ENCODE measurements around the gene OR1J1.

Gene OR1J1

GRCh38 chr9:122445155-122445749 lies 32.5 kb downstream of the OR1J1 start:
- no peak for DNase-seq (ENCODE audit: low read depth in 2 of 2)

DNA sequence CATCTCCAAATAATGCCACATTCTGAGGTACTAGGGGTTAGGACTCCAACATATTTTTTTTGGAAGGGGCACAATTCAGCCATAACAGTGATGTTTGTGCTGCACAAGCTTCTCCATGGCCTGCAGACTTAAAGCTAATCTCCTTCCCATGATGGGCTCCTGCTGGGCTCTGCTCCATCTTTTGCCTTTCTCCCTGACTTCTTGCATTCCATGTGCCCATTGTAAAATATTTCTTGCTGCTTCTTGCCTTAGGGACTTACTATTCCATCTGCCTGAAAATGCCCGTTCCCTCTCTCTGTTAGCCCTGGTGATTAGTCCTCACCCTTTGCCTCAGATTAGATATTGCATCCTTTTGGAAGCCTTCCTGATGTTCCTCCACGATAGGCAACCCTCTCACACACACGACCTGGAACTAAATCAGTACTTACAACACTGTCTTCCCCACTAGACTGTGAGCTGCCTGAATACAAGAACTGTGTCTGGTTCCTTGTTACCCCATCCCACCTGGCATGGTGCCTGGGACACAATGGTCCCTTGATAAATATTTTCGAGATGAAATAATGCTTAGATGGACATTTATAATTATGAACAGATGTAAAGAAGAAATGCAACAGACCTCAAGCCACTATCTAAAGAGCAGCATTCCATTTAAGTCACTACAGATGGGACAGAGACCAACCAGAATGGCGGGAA lies 33.5 kb downstream of the OR1J1 start:
- no peak for DNase-seq (ENCODE audit: low read depth in 2 of 2)

GRCh38 chr9:122442568-122442967 lies 35.2 kb downstream of the OR1J1 start:
- no peak for DNase-seq (ENCODE audit: low read depth in 2 of 2)

Data from stimulated activated CD4-positive, alpha-beta T cell treated with anti-CD3 and anti-CD28 coated beads, Interleukin-1b, Interleukin-23, amount 100 ng/mL, for 4 hours (primary cell).